NCI-H128 (cell line): ENCODE data around the gene CRYBG3.

Source experiments
- DNase-seq: peaks from one replicate; lab custom pipeline; 2025; ENCODE audit not compliant: unreplicated experiment; lab: John Stamatoyannopoulos, UW

CRYBG3 gene

DNA sequence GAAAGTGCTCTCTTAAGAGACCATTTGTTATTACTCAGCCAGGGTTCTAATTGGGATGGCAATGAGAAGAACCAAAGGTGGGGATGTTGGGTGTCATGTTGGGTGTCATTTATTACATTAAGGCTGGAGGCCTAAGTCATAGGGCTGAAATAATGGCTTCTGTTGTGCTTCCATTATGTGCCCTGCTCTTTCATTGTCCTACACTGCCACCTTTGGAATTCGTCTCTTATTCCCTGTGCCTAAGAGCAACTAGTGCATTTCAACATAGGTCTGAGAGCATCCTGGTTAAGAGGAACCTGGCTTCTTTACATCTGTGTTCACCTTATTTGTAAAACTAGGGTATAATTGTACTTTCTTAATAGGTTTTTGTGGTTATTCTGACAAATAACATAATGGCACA is 118.2 kb downstream of the CRYBG3 start:
- no peak for DNase-seq

GRCh38 chr3:97942801-97943546 is 121.2 kb downstream of the CRYBG3 start:
- peak; percentile 28 for DNase-seq

- no peak for DNase-seq
Measured at GRCh38 chr3:97948351-97949109, 126.7 kb downstream of the CRYBG3 start.

GRCh38 chr3:97949110-97949485 is 127.3 kb downstream of the CRYBG3 start:
- no peak for DNase-seq

DNA sequence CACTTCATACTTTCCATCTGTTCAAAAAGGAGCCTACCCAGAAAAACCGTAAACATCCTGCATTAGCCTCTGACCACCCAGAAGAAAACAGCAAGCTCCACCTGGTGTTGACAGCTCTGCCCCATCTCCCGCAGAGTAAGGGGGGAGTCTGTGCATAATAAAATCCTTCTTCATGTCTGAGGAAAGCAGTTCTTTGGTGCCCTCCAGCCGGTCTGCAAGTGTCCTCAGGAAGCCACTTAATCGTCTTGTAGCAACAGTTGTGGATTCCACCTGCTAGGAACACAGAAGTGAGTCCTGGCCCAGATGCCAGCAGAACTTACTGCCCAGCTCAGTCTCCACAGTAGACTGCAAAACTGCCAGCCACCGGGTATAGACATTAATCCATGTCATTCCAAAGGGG is 127.9 kb downstream of the CRYBG3 start:
- DNase-seq = no peak

DNA sequence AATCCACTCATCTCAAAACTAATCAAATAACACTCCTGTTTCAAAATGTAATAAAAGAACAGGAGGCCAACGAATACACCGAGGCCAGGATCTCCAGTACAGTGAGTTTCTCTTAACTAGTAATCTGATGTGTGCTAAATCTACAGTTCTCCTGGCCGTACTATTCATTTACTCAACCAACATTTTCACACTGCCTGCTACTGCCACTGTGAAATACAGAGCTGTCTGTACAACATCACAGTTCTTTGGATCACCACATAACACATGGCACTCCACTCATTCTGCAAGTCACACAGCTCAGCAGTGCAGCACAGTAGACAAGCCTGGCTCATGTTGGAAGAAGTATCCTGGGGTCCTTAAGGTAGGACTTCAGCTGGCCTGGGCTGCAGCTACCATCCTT is 128.5 kb downstream of the CRYBG3 start:
- no peak for DNase-seq

- DNase-seq = no peak
Measured at GRCh38 chr3:97952280-97952679, 130.5 kb downstream of the CRYBG3 start.

DNA sequence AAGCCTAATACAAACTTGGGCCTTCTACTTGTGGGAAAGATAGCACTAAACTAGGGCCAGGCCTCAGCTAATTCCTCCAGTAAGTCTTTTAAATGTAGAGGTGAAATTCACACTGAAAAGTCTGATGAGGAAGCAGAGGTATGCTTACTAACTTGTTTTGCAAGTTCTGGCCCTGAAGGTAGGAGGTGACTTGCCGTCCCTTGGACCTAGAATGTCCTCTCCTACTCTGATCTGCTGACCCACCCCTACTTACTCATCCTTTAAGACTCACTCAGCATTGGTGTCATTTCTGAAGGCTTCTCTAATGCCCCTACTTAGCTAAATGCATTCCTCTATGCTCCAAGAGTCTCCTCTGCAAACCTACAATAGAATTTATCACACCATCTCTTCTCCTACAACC is 131.1 kb downstream of the CRYBG3 start:
- DNase-seq = no peak

GRCh38 chr3:97954228-97954827 is 132.5 kb downstream of the CRYBG3 start:
- no peak for DNase-seq

GRCh38 chr3:97956051-97956450 is 134.2 kb downstream of the CRYBG3 start:
- DNase-seq = no peak

DNA sequence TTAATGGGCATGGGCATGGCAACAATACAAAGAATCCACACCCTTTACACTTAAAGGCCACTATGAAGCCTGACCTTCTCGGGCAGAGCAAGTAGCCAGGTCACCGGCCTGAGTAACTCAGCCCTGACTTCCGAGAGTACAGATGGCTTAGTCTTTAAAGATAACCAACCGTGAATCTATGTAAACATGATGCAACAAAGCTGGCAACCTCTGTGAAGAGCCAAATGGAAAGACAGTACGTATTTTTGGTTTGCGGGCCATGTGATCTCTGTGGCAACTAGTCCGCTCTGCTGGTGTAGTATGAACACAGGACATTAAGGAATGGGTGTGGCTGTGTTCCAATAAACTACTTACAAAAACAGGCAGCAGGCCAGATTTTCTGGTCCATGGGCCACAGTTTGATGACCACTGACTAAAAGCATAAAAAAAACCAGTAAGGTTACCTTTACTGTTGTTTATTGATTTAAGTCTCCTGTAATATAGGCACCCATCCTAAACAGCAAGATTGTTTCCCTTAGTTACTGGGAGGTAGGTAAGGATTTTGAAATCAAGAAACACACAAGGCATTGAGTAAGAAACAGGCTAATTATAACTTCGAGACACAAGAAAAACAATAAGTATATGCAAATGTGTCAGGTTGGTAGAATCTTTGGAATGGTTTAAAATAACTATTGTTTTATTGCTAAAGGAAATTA is 136.0 kb downstream of the CRYBG3 start:
- no peak for DNase-seq

- DNase-seq = no peak
Measured at GRCh38 chr3:97958396-97958795, 136.6 kb downstream of the CRYBG3 start.

- no peak for DNase-seq
Measured at GRCh38 chr3:97958796-97959195, 137.0 kb downstream of the CRYBG3 start.

- DNase-seq = no peak
Measured at GRCh38 chr3:97959872-97960271, 138.1 kb downstream of the CRYBG3 start.

DNA sequence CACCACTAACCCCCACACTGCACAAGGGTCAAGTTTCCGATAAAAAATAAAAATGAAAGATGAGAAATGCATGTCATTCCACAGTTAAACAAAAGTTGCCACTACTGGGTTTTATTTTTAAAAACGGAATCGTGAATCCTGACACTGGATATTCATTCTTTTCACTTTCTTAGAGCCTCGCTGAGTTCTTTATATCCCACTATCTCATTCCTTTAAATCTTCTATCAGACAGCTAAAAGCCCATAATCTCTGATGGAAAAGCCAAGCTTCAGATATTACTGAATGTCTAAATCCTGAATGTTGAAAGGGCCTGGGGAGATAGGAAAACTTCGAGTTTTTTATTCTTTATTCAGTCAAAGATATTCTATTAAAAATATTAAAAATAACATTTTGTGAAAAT is 138.7 kb downstream of the CRYBG3 start:
- DNase-seq = no peak

DNA sequence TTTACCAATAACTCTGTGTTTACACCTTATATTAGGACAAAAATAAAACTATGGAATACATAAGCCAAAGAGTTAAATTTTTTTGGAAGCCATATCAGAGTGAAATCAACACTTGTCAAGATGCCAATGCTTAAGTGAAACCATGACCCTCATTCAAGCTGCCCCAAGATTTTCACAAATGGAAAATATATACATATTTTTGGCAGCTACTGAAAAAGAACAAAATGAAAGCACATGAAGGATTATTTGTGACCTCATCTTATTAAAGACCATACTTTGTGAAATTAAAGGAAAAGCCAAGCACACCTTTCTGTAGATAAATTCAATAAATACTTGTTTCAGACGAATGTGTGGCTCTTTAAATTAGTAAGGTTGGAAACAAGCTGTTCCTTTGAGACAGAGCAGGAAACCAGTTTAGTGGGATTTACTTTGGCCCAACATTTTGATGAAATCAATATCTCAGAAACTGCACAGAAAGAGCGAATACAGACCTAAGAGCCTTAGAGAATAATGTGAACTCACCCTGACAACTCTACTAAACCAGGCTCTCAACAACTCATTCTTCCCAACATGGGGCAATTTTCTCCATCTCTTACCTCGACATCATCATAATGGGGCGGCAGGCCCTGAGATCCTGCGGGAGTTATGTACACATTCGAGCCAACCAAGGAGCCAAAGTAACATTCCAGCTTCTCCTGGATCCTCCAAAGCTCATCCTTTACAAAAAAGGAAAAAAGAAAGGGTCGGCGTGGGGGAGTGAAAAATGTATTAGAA is 139.4 kb downstream of the CRYBG3 start:
- DNase-seq = no peak

GRCh38 chr3:97967966-97968365 is 146.2 kb downstream of the CRYBG3 start:
- no peak for DNase-seq

DNA sequence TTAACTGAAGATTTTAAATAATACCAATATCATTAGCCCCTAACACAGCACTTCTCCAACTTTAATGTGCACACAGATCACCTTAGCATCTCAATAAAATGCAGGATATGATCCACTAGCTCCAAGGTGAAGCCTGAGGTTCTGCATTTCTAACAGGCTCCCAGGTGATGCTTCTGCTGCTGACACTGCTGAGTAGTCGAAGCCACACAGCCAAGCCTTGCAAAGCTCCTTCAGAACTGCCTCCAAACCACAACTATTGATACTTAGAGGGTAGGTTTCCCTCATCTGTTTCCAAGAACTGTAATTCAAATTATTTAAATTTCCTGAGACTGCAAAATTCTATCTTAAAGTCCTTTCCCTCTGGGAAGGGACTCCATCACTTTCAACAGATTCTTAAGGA is 146.6 kb downstream of the CRYBG3 start:
- DNase-seq = no peak

DNA sequence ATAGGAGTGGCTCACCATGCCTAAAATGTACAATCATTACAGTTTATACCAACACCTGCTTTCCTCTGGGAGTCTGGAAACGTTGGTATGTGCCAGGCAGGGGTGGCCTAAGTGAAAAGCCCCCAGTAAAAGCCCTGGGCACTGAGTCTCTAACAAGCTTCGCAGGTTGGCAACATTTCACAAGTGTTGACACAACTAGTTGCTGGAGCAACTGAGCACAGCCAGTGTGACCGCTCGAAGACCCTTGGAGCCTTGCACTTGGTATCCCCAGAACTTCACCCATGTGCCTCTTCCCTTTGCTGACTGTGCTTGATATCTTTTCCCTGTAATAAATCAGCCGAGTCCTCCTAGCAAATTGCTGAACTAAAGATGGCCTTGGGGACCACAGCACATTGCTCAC is 147.7 kb downstream of the CRYBG3 start:
- no peak for DNase-seq

DNA sequence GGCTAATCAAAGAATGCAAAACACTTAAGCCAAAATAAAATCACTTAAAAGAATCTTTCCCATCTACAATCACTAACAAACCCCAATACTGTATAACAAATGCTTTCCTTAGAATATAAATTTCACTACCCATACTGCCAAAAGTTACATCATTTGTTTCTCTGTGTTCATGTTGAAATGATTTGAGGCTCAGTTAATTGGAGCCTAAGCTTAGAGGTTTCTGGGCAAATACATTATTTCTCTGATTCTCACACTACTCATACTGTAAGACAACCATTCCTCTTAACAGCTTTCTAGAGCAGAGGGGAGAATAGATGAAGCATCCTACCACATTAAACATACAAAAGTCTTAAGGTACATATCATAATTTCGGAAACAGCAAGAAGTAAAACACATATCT is 148.3 kb downstream of the CRYBG3 start:
- no peak for DNase-seq
